Measurements from ENCODE around the gene HLA-DQA2. TPM values are rescaled to one million over a fixed set of nuclear protein-coding genes. Genes with fewer than 3 reads are reported as not detected.

The HLA-DQA2 gene
- total and polyA plus RNA-seq, 2 of the 13 experiments (the other 11 are each of a cell fraction or from before 2014, with no cell fraction given): not detected

DNA sequence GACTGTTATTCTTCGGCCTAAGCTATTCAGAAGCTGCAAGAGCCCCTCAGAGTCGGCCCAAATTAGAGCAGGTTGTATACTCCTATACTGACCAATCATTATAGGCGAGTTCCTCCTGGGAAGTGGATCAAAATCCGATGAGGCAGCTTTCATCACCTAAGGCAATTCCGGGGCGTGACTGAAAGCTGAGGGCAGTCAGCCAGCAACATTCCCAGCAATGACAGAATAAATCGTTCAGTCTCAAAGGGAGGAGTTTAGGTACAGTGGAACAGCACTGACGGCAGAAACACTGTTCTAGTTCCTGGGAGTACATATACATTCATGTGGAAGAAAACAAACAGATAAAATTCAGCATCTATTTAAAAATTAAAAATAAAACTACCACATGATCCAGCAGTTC is 11.4 kb downstream of the HLA-DQA2 start (continued):
- no peak for TF ChIP-seq NCOA5 (CRISPR knock-in tag; IDR thresholded peaks at IDR 0.05)
- TF ChIP-seq, protein P1, sequence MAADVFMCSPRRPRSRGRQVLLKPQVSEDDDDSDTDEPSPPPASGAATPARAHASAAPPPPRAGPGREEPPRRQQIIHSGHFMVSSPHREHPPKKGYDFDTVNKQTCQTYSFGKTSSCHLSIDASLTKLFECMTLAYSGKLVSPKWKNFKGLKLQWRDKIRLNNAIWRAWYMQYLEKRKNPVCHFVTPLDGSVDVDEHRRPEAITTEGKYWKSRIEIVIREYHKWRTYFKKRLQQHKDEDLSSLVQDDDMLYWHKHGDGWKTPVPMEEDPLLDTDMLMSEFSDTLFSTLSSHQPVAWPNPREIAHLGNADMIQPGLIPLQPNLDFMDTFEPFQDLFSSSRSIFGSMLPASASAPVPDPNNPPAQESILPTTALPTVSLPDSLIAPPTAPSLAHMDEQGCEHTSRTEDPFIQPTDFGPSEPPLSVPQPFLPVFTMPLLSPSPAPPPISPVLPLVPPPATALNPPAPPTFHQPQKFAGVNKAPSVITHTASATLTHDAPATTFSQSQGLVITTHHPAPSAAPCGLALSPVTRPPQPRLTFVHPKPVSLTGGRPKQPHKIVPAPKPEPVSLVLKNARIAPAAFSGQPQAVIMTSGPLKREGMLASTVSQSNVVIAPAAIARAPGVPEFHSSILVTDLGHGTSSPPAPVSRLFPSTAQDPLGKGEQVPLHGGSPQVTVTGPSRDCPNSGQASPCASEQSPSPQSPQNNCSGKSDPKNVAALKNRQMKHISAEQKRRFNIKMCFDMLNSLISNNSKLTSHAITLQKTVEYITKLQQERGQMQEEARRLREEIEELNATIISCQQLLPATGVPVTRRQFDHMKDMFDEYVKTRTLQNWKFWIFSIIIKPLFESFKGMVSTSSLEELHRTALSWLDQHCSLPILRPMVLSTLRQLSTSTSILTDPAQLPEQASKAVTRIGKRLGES (CRISPR knock-in tag; IDR thresholded peaks at IDR 0.05; ENCODE audit: borderline replicate concordance): no peak
- TF ChIP-seq, protein P2, sequence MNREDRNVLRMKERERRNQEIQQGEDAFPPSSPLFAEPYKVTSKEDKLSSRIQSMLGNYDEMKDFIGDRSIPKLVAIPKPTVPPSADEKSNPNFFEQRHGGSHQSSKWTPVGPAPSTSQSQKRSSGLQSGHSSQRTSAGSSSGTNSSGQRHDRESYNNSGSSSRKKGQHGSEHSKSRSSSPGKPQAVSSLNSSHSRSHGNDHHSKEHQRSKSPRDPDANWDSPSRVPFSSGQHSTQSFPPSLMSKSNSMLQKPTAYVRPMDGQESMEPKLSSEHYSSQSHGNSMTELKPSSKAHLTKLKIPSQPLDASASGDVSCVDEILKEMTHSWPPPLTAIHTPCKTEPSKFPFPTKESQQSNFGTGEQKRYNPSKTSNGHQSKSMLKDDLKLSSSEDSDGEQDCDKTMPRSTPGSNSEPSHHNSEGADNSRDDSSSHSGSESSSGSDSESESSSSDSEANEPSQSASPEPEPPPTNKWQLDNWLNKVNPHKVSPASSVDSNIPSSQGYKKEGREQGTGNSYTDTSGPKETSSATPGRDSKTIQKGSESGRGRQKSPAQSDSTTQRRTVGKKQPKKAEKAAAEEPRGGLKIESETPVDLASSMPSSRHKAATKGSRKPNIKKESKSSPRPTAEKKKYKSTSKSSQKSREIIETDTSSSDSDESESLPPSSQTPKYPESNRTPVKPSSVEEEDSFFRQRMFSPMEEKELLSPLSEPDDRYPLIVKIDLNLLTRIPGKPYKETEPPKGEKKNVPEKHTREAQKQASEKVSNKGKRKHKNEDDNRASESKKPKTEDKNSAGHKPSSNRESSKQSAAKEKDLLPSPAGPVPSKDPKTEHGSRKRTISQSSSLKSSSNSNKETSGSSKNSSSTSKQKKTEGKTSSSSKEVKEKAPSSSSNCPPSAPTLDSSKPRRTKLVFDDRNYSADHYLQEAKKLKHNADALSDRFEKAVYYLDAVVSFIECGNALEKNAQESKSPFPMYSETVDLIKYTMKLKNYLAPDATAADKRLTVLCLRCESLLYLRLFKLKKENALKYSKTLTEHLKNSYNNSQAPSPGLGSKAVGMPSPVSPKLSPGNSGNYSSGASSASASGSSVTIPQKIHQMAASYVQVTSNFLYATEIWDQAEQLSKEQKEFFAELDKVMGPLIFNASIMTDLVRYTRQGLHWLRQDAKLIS (CRISPR knock-in tag; IDR thresholded peaks at IDR 0.05): no peak

DNA sequence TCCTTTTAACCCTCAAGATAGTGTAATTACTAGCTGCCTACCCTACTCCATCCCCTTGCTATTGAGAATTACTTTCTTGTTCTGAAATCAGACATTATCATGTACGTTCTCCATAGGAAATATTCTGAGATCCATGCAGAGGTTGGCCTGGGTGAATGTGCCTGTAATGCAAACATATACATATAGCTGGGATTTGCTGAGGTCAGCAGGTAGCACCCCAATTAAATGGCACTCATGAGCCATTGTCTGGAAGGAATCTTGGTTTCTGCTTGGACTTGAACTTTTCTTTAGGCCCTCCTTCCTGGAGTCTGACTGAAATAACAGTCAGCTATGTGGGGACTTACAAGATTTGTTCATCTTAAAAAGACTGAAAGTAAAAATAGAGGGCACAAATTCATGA is 18.5 kb downstream of the HLA-DQA2 start:
- Histone ChIP-seq H3K36me3 (replicated peaks in 1 of 2; ENCODE audit: control insufficient read depth in 1 of 2, insufficient read depth in 2 of 2, low read length in 2 of 2) (no peaks in the 10 kb centered on the region), H2AFZ (ENCODE audit: low read length) (no peak overlapping the region), H3K27me3 (ENCODE audit: control insufficient read depth in 1 of 2, insufficient read depth in 2 of 2, low read length in 2 of 2) (peaks cover 0 to 31% of the 10 kb centered on the region in 2 experiments; a peak in 2 of 5 replicates), H4K20me1 (ENCODE audit: insufficient read depth, low read length) (no peaks in the 10 kb centered on the region), H3K4me2 (ENCODE audit: low read depth, low read length) (no peak overlapping the region), H3K9ac (ENCODE audit: insufficient read depth, low read depth, low read length) (no peak overlapping the region), H3K9me3 (ENCODE audit: low read length) (no peaks in the 10 kb centered on the region), H3K79me2 (ENCODE audit: insufficient read depth, low read length) (no peaks in the 10 kb centered on the region), H3K4me3 (replicated peaks in 1 of 3; ENCODE audit: insufficient read depth in 1 of 3, low read depth in 2 of 3, low read length in 3 of 3) (no peak overlapping the region), H3K27ac (ENCODE audit: extremely low read length, insufficient read depth, low read length) (no peak overlapping the region), H3K4me1 (ENCODE audit: insufficient read depth, low read length) (no peaks in the 10 kb centered on the region)
- no peak for FAIRE-seq
- TF ChIP-seq, protein P3, sequence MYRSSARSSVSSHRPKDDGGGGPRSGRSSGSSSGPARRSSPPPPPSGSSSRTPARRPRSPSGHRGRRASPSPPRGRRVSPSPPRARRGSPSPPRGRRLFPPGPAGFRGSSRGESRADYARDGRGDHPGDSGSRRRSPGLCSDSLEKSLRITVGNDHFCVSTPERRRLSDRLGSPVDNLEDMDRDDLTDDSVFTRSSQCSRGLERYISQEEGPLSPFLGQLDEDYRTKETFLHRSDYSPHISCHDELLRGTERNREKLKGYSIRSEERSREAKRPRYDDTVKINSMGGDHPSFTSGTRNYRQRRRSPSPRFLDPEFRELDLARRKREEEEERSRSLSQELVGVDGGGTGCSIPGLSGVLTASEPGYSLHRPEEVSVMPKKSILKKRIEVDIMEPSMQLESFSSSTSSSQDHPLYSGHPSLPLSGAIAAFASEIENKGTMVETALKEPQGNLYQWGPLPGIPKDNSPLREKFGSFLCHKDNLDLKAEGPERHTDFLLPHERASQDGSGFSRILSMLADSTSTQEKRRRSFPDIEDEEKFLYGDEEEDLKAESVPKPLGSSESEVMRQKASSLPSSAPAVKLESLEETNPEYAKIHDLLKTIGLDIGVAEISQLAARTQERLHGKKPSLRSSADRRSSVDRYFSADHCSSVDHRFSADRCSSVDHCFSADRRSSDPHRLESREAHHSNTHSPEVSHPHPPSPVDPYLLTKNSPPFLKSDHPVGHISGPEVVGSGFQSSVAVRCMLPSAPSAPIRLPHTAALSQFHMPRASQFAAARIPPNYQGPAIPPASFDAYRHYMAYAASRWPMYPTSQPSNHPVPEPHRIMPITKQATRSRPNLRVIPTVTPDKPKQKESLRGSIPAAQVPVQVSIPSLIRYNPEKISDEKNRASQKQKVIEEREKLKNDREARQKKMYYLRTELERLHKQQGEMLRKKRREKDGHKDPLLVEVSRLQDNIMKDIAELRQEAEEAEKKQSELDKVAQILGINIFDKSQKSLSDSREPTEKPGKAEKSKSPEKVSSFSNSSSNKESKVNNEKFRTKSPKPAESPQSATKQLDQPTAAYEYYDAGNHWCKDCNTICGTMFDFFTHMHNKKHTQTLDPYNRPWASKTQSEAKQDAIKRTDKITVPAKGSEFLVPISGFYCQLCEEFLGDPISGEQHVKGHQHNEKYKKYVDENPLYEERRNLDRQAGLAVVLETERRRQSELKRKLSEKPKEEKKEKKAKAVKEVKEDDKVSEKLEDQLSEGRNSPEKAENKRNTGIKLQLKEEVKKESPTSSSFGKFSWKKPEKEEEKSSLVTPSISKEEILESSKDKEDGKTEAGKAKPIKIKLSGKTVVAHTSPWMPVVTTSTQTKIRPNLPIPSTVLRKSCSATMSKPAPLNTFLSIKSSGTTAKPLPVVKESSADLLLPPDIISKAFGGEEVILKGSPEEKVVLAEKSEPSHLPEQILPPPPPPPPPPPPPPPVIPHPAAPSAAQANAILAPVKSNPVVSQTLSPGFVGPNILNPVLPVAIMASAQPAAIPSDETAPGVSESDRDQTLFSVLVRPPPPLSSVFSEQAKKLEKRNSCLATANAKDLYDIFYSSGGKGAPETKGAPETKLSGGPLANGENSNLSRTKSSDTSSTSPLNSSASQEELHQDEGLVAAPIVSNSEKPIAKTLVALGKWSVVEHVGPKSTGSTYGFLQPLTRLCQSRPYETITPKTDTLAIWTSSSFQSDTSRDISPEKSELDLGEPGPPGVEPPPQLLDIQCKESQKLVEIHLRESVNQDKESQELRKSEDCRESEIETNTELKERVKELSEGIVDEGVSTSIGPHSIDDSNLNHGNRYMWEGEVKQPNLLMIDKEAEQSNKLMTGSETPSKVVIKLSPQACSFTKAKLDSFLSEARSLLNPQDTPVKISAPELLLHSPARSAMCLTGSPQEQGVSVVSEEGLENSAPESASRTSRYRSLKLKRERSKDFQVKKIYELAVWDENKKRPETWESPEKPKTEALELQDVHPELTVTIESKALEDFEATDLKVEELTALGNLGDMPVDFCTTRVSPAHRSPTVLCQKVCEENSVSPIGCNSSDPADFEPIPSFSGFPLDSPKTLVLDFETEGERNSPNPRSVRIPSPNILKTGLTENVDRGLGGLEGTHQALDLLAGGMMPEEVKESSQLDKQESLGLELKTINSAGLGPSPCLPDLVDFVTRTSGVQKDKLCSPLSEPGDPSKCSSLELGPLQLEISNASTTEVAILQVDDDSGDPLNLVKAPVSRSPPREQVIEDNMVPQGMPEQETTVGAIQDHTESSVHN (CRISPR knock-in tag; IDR thresholded peaks at IDR 0.05): no peak
- TF ChIP-seq MAFK (conservative IDR thresholded peaks at IDR 0.05 in 1 of 2, IDR thresholded peaks at IDR 0.05 in 1 of 2; ENCODE audit: low read length in 2 of 2): peak; percentile 86 to 94
- TF ChIP-seq MAFF (IDR thresholded peaks at IDR 0.05; ENCODE audit: low read depth, low read length): peak; percentile 91
- 13% methylated on average over 1 of the region's 1 CpG for WGBS (ENCODE audit: low lambda C conversion rate)
- intact Hi-C loops (cut with micrococcal nuclease; ENCODE audit: unreplicated experiment): no loop called here
- ChIA-PET CTCF (ENCODE audit: low intra/inter-chr PET ratio, low total read pairs) (no interaction called here), POLR2A (no interaction called here)
- in situ Hi-C loops (cut with HindIII; ENCODE audit: extremely low pct_ligation_motif_present, low pct_unique_long_range_greater_than_20kb): no loop called here
- ATAC-seq: no peak
- no TSS peak for BruUV-seq (replicated peaks)
- no peak for DNase-seq (ENCODE audit: low spot score)

All from HepG2 (cell line).